Retinal pigment epithelial cell (primary cell): ENCODE data around the gene FAM53A.

ENCODE experiments used
- DNase-seq: peaks from one replicate; pipeline ENCODE4 v3.0.0-alpha.2; 2010; ENCODE audit warnings: low read depth
- H3K4me3 ChIP-seq: 2 replicates; pipeline ENCODE4 v1.5.1; 2011; ENCODE audit warnings: mild to moderate bottlenecking, low read length, control low read depth, moderate library complexity
- CTCF ChIP-seq: conservative IDR thresholded peaks from 2 replicates; pipeline ENCODE4 v1.5.1; 2011; ENCODE audit warnings: low read depth, low read length, control low read depth, inconsistent platforms

FAM53A gene

GRCh38 chr4:1682860-1683259, 1.3 kb downstream of the FAM53A start:
- peak overlapping the region; percentile 53 for H3K4me3 ChIP-seq
- TF ChIP-seq CTCF, result no peak
- DNase-seq, result no peak

- no peak for TF ChIP-seq CTCF
- H3K4me3 ChIP-seq, result no peak overlapping the region
- DNase-seq, result no peak
Measured at GRCh38 chr4:1678244-1678643, 5.9 kb downstream of the FAM53A start.

GRCh38 chr4:1676605-1677525, 7.2 kb downstream of the FAM53A start:
- TF ChIP-seq CTCF, result no peak

GRCh38 chr4:1675802-1676137, 8.3 kb downstream of the FAM53A start:
- TF ChIP-seq CTCF, result no peak
- DNase-seq, result no peak
- H3K4me3 ChIP-seq, result no peak overlapping the region

More at GRCh38 chr4:1676605-1677525, 7.2 kb downstream of the FAM53A start:
- DNase-seq, result no peak
- no peak overlapping the region for H3K4me3 ChIP-seq

- no peak overlapping the region for H3K4me3 ChIP-seq
- no peak for TF ChIP-seq CTCF
Measured at GRCh38 chr4:1675136-1675801, 8.8 kb downstream of the FAM53A start.

GRCh38 chr4:1674682-1675081, 9.4 kb downstream of the FAM53A start:
- TF ChIP-seq CTCF, result no peak

More at GRCh38 chr4:1675136-1675801, 8.8 kb downstream of the FAM53A start:
- no peak for DNase-seq

More at GRCh38 chr4:1674682-1675081, 9.4 kb downstream of the FAM53A start:
- no peak overlapping the region for H3K4me3 ChIP-seq
- DNase-seq, result no peak
